ENCODE measurements around the gene MGLL. TPM values are rescaled to one million over a fixed set of nuclear protein-coding genes. Genes with fewer than 3 reads are reported as not detected.

The MGLL gene
- total and polyA plus RNA-seq, 9 of the 15 experiments (the other 6 are each of a cell fraction or from before 2014, with no cell fraction given) = 0.12 to 0.32 (median 0.18) TPM; not detected in 6

DNA sequence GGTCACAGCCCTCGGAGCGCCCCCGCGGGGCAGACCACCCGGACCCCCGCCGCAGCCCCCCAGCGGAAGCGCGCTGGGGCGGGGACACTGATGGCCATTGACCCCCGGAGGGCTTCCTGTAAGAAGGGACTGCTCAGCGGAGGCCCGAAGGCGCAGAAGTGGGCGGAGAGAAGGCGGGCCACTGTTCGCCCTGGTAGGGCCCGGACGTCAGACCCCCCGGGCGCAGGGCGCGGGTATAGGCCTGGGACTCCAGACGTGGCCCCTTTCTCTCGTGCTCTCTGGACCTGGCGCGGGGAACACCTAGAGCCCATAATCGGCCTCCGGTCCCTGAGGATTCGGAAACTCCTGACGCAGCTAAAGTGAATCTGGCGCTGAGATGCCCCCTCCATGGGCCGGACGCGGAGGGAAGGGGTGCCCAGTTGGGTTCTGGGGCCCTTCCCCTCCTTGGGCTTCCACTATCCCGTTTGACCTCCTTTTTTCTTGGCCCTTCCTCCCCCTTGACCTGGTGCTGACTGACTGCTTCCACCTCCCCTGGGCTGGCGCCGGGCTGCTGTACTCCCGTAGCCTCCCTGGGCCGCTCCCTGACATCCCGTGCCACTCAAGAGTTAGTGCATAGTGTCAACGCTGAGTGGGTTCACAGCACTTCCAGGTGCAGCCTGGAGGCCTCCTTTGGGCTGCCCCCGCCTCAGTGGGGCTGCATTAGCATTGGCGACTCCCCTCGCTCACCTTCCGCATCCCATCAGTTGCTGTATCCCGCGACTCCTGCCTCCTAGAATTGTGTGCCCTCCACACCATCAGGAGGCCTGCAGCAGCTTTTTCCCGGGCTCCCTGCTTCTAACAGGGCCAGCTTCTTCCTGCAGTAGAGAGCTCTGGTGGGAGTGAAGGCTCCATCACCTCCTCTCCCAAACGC lies 148.9 kb downstream of the MGLL start (continued):
- TF ChIP-seq HNRNPK (IDR thresholded peaks at IDR 0.05; ENCODE audit: low read depth, low read length, poor library complexity, severe bottlenecking) (no peak), RB1 (IDR thresholded peaks at IDR 0.05; ENCODE audit: low read depth) (no peak), KLF13 (tag; IDR thresholded peaks at IDR 0.05; ENCODE audit: borderline replicate concordance, low read depth) (no peak), ASH1L (IDR thresholded peaks at IDR 0.05; ENCODE audit: borderline replicate concordance, low read depth, partially characterized antibody) (no peak), SMAD1 (IDR thresholded peaks at IDR 0.05; ENCODE audit: low read depth, low read length, partially characterized antibody) (no peak), ZKSCAN3 (CRISPR knock-in tag; IDR thresholded peaks at IDR 0.05) (no peak), ZNF77 (CRISPR knock-in tag; IDR thresholded peaks at IDR 0.05) (no peak), ZNF780A (CRISPR knock-in tag; IDR thresholded peaks at IDR 0.05) (no peak), NCOA2 (IDR thresholded peaks at IDR 0.05; ENCODE audit: partially characterized antibody in 2 of 2) (no peak), NCOA4 (IDR thresholded peaks at IDR 0.05; ENCODE audit: partially characterized antibody) (no peak)
- TF ChIP-seq, protein P1, sequence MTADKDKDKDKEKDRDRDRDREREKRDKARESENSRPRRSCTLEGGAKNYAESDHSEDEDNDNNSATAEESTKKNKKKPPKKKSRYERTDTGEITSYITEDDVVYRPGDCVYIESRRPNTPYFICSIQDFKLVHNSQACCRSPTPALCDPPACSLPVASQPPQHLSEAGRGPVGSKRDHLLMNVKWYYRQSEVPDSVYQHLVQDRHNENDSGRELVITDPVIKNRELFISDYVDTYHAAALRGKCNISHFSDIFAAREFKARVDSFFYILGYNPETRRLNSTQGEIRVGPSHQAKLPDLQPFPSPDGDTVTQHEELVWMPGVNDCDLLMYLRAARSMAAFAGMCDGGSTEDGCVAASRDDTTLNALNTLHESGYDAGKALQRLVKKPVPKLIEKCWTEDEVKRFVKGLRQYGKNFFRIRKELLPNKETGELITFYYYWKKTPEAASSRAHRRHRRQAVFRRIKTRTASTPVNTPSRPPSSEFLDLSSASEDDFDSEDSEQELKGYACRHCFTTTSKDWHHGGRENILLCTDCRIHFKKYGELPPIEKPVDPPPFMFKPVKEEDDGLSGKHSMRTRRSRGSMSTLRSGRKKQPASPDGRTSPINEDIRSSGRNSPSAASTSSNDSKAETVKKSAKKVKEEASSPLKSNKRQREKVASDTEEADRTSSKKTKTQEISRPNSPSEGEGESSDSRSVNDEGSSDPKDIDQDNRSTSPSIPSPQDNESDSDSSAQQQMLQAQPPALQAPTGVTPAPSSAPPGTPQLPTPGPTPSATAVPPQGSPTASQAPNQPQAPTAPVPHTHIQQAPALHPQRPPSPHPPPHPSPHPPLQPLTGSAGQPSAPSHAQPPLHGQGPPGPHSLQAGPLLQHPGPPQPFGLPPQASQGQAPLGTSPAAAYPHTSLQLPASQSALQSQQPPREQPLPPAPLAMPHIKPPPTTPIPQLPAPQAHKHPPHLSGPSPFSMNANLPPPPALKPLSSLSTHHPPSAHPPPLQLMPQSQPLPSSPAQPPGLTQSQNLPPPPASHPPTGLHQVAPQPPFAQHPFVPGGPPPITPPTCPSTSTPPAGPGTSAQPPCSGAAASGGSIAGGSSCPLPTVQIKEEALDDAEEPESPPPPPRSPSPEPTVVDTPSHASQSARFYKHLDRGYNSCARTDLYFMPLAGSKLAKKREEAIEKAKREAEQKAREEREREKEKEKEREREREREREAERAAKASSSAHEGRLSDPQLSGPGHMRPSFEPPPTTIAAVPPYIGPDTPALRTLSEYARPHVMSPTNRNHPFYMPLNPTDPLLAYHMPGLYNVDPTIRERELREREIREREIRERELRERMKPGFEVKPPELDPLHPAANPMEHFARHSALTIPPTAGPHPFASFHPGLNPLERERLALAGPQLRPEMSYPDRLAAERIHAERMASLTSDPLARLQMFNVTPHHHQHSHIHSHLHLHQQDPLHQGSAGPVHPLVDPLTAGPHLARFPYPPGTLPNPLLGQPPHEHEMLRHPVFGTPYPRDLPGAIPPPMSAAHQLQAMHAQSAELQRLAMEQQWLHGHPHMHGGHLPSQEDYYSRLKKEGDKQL (CRISPR knock-in tag; IDR thresholded peaks at IDR 0.05; ENCODE audit: borderline replicate concordance) = no peak
- TF ChIP-seq, protein P2, sequence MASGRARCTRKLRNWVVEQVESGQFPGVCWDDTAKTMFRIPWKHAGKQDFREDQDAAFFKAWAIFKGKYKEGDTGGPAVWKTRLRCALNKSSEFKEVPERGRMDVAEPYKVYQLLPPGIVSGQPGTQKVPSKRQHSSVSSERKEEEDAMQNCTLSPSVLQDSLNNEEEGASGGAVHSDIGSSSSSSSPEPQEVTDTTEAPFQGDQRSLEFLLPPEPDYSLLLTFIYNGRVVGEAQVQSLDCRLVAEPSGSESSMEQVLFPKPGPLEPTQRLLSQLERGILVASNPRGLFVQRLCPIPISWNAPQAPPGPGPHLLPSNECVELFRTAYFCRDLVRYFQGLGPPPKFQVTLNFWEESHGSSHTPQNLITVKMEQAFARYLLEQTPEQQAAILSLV (tag; IDR thresholded peaks at IDR 0.05) = no peak
- TF ChIP-seq, protein P3, sequence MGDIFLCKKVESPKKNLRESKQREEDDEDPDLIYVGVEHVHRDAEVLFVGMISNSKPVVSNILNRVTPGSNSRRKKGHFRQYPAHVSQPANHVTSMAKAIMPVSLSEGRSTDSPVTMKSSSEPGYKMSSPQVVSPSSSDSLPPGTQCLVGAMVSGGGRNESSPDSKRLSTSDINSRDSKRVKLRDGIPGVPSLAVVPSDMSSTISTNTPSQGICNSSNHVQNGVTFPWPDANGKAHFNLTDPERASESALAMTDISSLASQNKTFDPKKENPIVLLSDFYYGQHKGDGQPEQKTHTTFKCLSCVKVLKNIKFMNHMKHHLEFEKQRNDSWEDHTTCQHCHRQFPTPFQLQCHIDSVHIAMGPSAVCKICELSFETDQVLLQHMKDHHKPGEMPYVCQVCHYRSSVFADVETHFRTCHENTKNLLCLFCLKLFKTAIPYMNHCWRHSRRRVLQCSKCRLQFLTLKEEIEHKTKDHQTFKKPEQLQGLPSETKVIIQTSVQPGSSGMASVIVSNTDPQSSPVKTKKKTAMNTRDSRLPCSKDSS (IDR thresholded peaks at IDR 0.05; ENCODE audit: low read depth, partially characterized antibody) = no peak
- TF ChIP-seq, protein P4, sequence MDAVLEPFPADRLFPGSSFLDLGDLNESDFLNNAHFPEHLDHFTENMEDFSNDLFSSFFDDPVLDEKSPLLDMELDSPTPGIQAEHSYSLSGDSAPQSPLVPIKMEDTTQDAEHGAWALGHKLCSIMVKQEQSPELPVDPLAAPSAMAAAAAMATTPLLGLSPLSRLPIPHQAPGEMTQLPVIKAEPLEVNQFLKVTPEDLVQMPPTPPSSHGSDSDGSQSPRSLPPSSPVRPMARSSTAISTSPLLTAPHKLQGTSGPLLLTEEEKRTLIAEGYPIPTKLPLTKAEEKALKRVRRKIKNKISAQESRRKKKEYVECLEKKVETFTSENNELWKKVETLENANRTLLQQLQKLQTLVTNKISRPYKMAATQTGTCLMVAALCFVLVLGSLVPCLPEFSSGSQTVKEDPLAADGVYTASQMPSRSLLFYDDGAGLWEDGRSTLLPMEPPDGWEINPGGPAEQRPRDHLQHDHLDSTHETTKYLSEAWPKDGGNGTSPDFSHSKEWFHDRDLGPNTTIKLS (IDR thresholded peaks at IDR 0.05; ENCODE audit: borderline replicate concordance, low read depth) = no peak
